Fibroblast of pulmonary artery (primary cell): ENCODE measurements around the gene PLEKHA1.

ENCODE experiments used
- DNase-seq: peaks from one replicate; pipeline ENCODE4 v3.0.0-alpha.2; 2010; ENCODE audit warnings: low read depth
- H3K4me3 ChIP-seq: replicated peaks from 2 replicates; pipeline ENCODE4 v1.5.1; 2011; ENCODE audit warnings: low read depth, mild to moderate bottlenecking, control low read depth, low read length, moderate library complexity
- TF ChIP-seq, protein P1 (sequence below): IDR thresholded peaks from 2 replicates; pipeline ENCODE4 v1.5.1; 2011; ENCODE audit warnings: mild to moderate bottlenecking, control low read depth, low read length, inconsistent platforms; ENCODE audit errors: missing control alignments

The PLEKHA1 gene

DNA sequence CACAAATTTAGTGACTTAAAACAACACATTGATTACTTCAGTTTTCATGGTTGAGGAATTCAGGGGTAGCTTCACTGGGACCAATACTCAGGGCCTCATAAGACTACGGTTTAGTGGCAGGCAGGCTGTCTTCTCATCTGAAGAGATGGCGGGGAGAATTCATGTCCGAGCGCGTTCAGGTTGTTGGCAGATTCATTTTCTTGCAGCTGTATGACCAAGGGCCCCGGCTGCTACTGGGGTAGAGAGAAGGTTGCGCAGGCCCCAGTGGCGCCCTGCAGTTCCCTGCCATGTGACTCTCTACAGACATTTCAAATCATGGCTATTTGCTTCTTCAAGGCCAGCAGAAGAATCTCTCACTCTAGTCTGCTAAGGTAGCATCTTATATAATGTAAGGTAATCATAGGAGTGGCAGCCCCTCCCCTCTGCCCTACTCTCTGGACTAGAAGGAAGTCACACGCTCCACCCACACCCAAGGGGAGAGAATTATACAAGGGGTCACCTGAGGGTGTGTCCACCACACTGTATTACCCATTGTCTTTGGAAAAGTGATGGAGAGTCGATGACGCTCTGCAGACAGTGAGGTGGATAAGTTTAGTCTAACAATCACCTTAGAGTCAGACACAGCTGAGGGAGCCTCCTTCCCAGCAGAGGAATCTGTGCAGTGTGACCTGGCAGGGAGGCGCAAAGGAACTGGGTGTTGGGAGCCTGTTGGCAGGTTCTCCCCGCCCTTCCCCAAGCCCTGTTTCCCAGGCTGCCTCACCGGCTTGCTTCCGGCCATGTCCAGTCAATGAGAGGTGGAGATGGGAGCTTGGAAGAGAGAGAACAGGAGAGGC, 35.7 kb upstream of the PLEKHA1 start:
- no peak for DNase-seq
- TF ChIP-seq, protein P1, sequence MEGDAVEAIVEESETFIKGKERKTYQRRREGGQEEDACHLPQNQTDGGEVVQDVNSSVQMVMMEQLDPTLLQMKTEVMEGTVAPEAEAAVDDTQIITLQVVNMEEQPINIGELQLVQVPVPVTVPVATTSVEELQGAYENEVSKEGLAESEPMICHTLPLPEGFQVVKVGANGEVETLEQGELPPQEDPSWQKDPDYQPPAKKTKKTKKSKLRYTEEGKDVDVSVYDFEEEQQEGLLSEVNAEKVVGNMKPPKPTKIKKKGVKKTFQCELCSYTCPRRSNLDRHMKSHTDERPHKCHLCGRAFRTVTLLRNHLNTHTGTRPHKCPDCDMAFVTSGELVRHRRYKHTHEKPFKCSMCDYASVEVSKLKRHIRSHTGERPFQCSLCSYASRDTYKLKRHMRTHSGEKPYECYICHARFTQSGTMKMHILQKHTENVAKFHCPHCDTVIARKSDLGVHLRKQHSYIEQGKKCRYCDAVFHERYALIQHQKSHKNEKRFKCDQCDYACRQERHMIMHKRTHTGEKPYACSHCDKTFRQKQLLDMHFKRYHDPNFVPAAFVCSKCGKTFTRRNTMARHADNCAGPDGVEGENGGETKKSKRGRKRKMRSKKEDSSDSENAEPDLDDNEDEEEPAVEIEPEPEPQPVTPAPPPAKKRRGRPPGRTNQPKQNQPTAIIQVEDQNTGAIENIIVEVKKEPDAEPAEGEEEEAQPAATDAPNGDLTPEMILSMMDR = no peak
- no peak overlapping the region for H3K4me3 ChIP-seq

DNA sequence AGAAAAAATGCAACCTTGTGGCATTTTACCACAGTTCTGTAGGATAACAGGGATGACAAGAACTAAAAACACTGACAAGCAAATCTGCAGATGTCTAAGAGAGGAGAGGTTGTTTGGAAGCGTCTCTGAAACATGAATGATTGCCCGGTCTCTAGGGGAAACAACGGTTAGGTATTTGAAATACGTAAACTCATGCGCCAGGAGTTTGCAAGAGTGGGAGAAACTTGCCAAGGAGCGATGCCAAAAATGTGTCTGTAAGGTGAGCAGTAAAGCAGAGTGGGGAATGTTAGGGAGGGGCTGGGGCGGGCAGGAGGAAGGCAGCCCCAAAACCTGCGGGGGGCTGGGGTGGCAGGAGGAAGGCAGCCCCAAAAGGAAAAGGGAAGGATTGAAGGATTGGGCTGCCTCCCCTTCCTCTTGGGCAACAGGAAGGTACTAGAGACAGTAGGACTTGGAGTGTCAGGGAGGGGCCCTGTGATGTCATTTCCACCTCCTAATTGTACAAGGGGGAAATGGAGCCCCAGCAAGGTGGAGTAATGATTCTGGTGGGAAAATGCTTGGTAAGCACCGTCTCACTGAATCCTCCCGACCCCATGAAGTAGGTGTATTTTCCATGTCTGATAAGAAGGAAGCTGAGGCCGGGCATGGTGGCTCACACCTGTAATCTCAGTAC, 33.2 kb upstream of the PLEKHA1 start:
- TF ChIP-seq, protein P1 = no peak
- H3K4me3 ChIP-seq = no peak overlapping the region
- DNase-seq = peak; percentile 41

DNA sequence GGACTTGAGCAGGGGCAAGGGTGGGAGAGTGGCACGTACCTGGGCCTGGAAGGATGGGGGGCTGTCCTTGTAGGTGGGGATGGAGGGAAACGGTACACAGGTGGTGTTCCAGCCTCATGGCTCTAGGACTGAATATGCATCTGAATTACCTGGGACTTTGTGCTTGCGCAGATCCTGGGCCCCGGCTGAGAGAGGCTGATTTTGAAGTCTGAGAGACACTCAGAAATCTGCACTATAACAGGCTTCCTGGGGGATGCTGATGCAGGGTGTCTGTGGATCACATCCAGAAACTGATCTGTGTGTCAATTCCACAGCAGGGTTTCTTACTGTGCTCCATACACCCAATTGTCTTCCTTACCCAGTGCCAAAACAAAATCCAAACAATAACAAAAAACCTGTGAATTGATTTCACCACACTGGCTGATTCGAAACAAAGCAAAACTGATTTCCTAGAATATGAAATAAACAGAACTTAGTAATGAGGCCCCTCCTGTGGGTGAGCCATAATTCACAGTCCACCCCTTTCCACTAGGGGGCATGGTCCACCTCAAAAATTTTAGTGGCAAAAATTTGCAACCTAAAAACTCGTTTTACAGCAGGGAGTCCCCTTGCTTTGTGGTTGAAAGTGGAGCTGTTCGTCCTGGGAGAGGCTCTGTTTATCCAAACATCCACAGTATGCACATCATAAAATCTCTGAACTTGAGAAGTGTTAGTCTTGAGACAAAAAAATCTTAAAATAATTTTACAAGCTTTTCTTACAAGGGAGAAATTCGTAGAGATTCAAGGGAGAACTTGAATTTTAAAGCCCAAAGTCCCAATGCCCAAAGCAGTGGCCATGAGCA, 32.0 kb upstream of the PLEKHA1 start:
- TF ChIP-seq, protein P1 = peak; percentile 80
- peak; percentile 72 for DNase-seq
- H3K4me3 ChIP-seq = no peak overlapping the region

DNA sequence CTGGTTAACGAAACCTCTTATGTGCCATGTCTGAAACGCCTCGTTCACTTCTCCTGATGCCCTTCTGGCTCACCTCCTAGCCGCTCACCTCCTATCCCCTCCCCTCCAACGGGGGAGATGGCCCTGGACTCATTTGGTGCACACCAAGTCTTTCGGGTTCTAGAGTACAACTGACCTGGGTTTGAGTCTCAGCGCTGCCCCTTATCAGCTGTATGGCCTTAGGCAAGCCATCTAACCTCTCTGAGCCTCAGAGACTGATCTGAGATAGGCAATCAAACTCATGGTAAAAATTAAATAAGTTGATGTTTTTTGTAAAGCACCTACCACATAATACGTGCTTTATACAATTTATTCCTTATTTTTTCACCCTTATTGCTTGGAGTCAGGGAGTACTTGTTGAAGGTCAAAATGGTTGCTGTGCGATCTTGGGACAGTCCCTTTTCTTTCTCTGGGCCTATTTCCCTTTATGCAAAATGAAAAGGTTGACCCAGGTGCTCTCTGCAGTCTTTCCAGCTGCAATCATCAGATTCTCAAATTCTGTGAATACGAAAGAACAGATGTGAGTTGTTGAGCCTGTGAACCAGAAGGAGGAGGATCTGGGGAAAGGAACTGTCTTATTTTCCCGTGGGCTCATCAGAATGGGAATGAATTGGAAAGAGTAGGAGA, 31.2 kb upstream of the PLEKHA1 start:
- TF ChIP-seq, protein P1 = no peak
- no peak for DNase-seq
- H3K4me3 ChIP-seq = no peak overlapping the region

DNA sequence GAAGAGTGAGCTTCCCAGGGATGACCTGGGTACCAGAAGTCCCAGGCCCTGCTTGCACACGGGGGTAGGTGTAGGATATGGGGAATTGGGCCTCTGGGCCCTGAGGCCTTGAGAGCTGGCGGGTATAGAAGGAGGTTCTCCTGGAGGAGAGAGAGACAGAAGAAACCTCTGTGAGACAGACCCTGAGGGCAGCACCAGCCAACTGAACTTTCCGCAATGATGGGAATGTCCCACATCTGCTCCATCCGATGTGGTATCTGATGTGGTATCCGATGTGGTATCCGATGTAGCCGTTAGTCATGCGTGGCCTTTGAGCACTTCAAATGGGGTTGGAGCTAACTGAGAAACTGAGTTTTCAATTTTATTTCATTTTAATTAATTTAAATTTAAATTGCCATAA, 30.6 kb upstream of the PLEKHA1 start:
- TF ChIP-seq, protein P1 = no peak
- DNase-seq = no peak

DNA sequence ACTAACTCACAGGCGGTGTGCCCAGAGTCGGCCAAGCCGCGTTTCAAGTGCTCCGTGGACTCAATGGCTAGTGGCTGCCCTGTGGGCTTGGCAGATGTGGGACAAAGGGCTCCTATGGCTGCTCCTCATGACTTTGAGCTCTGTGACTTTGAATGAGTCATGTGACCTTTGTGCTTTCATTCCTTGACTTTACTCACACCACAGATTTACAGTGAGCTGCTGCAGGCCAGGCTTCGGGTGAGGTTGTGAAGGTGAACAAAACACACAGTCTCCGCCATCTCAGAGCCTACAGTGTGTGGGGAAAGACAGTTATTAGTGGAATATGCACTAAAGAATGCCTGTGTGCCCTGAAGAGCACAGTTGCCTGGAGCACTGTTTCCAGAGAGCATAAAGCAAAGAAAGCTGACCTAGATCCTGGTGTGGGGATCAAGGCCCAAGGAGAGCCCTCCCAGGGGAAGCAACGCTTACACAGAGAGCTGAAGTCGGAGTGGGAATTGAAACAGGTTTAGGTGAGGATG, 29.7 kb upstream of the PLEKHA1 start:
- TF ChIP-seq, protein P1 = no peak
- no peak overlapping the region for H3K4me3 ChIP-seq
- DNase-seq = peak; percentile 11

More for the DNA sequence above, 30.6 kb upstream of the PLEKHA1 start:
- H3K4me3 ChIP-seq = no peak overlapping the region
